ENCODE data around the gene ARID4A. TPM values are rescaled to one million over a fixed set of nuclear protein-coding genes. Genes with fewer than 3 reads are reported as not detected.

The ARID4A gene
- total and polyA plus RNA-seq, 2 of the 13 experiments (the other 11 are each of a cell fraction or from before 2014, with no cell fraction given) = 7.2 to 9.7 TPM

DNA sequence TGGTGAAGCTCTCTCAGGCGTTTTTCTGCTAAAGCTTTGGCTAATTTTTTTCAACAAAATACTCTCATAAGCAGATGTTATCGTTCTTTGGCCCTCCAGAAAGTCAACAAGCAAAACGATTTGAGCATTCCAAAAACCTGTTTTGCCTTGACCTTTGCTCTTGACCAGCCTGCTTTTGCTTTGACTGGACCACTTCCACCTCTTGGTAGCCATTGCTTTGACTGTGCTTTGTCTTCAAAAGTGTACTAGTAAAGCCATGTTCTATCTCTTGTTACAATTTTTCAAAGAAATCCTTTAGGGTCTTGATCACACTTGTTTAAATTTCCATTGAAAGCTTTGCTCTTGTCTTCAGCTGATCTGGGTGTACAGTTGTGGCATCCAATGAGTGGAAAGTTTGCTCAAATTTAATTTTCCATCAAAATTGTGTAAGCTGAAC is 10.7 kb upstream of the ARID4A start (continued):
- peak; percentile 26; the same call in 1 of the 2 replicates for TF ChIP-seq ZFP36L1 (CRISPR knock-in tag; IDR thresholded peaks at IDR 0.05)
- no peak for TF ChIP-seq ZBTB20 (CRISPR knock-in tag; IDR thresholded peaks at IDR 0.05; ENCODE audit: borderline replicate concordance, low read depth)
- no peak for TF ChIP-seq ZNF333 (CRISPR knock-in tag; IDR thresholded peaks at IDR 0.05; ENCODE audit: borderline replicate concordance)
- peak; percentile 99 for TF ChIP-seq LCORL (IDR thresholded peaks at IDR 0.05)
- TF ChIP-seq LCORL (CRISPR knock-in tag; IDR thresholded peaks at IDR 0.05) = peak; percentile 99
- TF ChIP-seq, protein P1, sequence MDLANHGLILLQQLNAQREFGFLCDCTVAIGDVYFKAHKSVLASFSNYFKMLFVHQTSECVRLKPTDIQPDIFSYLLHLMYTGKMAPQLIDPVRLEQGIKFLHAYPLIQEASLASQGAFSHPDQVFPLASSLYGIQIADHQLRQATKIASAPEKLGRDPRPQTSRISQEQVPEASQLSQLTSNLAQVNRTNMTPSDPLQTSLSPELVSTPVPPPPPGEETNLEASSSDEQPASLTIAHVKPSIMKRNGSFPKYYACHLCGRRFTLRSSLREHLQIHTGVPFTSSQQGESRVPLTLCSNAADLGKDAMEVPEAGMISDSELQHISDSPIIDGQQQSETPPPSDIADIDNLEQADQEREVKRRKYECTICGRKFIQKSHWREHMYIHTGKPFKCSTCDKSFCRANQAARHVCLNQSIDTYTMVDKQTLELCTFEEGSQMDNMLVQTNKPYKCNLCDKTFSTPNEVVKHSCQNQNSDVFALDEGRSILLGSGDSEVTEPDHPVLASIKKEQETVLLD (CRISPR knock-in tag; IDR thresholded peaks at IDR 0.05; ENCODE audit: low read depth) = no peak
- TF ChIP-seq, protein P2, sequence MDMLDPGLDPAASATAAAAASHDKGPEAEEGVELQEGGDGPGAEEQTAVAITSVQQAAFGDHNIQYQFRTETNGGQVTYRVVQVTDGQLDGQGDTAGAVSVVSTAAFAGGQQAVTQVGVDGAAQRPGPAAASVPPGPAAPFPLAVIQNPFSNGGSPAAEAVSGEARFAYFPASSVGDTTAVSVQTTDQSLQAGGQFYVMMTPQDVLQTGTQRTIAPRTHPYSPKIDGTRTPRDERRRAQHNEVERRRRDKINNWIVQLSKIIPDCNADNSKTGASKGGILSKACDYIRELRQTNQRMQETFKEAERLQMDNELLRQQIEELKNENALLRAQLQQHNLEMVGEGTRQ (IDR thresholded peaks at IDR 0.05; ENCODE audit: low read depth, low read length) = no peak
- TF ChIP-seq, protein P2 (CRISPR knock-in tag; IDR thresholded peaks at IDR 0.05; ENCODE audit: borderline replicate concordance) = no peak
- no peak for TF ChIP-seq SMARCE1 (IDR thresholded peaks at IDR 0.05; ENCODE audit: borderline replicate concordance)
- TF ChIP-seq MED13 (CRISPR knock-in tag; IDR thresholded peaks at IDR 0.05) = no peak
- TF ChIP-seq, protein P3, sequence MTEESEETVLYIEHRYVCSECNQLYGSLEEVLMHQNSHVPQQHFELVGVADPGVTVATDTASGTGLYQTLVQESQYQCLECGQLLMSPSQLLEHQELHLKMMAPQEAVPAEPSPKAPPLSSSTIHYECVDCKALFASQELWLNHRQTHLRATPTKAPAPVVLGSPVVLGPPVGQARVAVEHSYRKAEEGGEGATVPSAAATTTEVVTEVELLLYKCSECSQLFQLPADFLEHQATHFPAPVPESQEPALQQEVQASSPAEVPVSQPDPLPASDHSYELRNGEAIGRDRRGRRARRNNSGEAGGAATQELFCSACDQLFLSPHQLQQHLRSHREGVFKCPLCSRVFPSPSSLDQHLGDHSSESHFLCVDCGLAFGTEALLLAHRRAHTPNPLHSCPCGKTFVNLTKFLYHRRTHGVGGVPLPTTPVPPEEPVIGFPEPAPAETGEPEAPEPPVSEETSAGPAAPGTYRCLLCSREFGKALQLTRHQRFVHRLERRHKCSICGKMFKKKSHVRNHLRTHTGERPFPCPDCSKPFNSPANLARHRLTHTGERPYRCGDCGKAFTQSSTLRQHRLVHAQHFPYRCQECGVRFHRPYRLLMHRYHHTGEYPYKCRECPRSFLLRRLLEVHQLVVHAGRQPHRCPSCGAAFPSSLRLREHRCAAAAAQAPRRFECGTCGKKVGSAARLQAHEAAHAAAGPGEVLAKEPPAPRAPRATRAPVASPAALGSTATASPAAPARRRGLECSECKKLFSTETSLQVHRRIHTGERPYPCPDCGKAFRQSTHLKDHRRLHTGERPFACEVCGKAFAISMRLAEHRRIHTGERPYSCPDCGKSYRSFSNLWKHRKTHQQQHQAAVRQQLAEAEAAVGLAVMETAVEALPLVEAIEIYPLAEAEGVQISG (CRISPR knock-in tag; IDR thresholded peaks at IDR 0.05) = peak; percentile 62; the same call in 1 of the 2 replicates
- no peak for TF ChIP-seq SP4 (CRISPR knock-in tag; IDR thresholded peaks at IDR 0.05)
- TF ChIP-seq NCOA5 (CRISPR knock-in tag; IDR thresholded peaks at IDR 0.05) = no peak
- TF ChIP-seq SIX1 (CRISPR knock-in tag; IDR thresholded peaks at IDR 0.05; ENCODE audit: borderline replicate concordance) = 0 out of 2 replicates have a peak, but pooled peaks have one; percentile 51
- TF ChIP-seq, protein P4, sequence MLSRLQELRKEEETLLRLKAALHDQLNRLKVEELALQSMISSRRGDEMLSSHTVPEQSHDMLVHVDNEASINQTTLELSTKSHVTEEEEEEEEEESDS (CRISPR knock-in tag; IDR thresholded peaks at IDR 0.05; ENCODE audit: borderline replicate concordance) = no peak
- TF ChIP-seq GATAD2A (CRISPR knock-in tag; IDR thresholded peaks at IDR 0.05) = peak; percentile 85
- 0 out of 2 replicates have a peak, but pooled peaks have one; percentile 66 for TF ChIP-seq KMT2B (CRISPR knock-in tag; IDR thresholded peaks at IDR 0.05)
- no peak for TF ChIP-seq ZFP1 (CRISPR knock-in tag; IDR thresholded peaks at IDR 0.05)
- TF ChIP-seq, protein P5, sequence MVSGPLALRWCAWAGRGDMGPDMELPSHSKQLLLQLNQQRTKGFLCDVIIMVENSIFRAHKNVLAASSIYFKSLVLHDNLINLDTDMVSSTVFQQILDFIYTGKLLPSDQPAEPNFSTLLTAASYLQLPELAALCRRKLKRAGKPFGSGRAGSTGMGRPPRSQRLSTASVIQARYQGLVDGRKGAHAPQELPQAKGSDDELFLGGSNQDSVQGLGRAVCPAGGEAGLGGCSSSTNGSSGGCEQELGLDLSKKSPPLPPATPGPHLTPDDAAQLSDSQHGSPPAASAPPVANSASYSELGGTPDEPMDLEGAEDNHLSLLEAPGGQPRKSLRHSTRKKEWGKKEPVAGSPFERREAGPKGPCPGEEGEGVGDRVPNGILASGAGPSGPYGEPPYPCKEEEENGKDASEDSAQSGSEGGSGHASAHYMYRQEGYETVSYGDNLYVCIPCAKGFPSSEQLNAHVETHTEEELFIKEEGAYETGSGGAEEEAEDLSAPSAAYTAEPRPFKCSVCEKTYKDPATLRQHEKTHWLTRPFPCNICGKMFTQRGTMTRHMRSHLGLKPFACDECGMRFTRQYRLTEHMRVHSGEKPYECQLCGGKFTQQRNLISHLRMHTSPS (CRISPR knock-in tag; IDR thresholded peaks at IDR 0.05; ENCODE audit: low read depth) = no peak
- no peak for TF ChIP-seq ZBTB42 (CRISPR knock-in tag; IDR thresholded peaks at IDR 0.05)
- peak; percentile 66; the same call in 1 of the 2 replicates for TF ChIP-seq NCOR1 (IDR thresholded peaks at IDR 0.05; ENCODE audit: borderline replicate concordance, low read length)
- TF ChIP-seq, protein P6, sequence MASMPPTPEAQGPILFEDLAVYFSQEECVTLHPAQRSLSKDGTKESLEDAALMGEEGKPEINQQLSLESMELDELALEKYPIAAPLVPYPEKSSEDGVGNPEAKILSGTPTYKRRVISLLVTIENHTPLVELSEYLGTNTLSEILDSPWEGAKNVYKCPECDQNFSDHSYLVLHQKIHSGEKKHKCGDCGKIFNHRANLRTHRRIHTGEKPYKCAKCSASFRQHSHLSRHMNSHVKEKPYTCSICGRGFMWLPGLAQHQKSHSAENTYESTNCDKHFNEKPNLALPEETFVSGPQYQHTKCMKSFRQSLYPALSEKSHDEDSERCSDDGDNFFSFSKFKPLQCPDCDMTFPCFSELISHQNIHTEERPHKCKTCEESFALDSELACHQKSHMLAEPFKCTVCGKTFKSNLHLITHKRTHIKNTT (CRISPR knock-in tag; IDR thresholded peaks at IDR 0.05) = no peak
- TF ChIP-seq ZNF747 (CRISPR knock-in tag; IDR thresholded peaks at IDR 0.05; ENCODE audit: borderline replicate concordance) = peak; percentile 62; the same call in 1 of the 2 replicates

All from HepG2 (cell line).